Skeletal muscle satellite cell (primary cell): ENCODE measurements around the gene NT5M.

Experiments
- H3K27me3 ChIP-seq: 2 replicates; pipeline ENCODE4 v1.7.0; 2013; ENCODE audit warnings: low read length; ENCODE audit not compliant: control insufficient read depth, insufficient read depth
- H3K36me3 ChIP-seq: 2 replicates; pipeline ENCODE4 v1.7.0; 2013; ENCODE audit warnings: mild to moderate bottlenecking, control low read depth, low read length; ENCODE audit not compliant: insufficient read depth
- H3K4me1 ChIP-seq: 2 replicates; pipeline ENCODE4 v1.7.0; 2013; ENCODE audit warnings: low read length; ENCODE audit not compliant: control insufficient read depth, insufficient read depth
- H3K4me2 ChIP-seq: 2 replicates; pipeline ENCODE4 v1.7.0; 2013; ENCODE audit warnings: mild to moderate bottlenecking, low read length
- H3K4me3 ChIP-seq: 2 replicates; pipeline ENCODE4 v1.7.0; 2013; ENCODE audit warnings: low read length
- H3K9ac ChIP-seq: 2 replicates; pipeline ENCODE4 v1.7.0; 2013; ENCODE audit warnings: mild to moderate bottlenecking, low read depth, low read length, moderate library complexity
- H3K9me3 ChIP-seq: replicated peaks from 2 replicates; pipeline ENCODE4 v1.7.0; 2013; ENCODE audit warnings: mild to moderate bottlenecking, control low read depth, low read length

Gene NT5M

DNA sequence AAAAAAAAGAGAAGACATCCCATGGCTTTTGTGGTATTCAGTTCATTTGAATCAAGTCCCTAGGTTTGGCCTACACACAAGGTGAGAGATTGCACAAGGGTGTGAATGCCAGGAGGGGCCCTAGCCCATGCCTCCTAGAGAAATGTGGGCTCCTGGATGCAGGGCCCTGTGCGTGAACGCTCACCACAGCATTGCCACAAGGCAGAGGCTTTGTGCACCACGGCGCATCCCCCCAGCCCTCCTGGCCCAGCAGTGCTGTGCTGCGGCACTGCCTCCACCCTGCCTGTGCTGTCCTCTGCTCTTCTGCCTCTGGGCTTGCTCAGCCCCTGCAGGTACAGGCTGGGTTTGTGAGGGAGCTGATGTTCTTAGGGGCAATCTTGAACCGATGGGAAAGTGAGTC, 92.7 kb downstream of the NT5M start:
- H3K4me2 ChIP-seq, result no peak overlapping the region
- no peak overlapping the region for H3K9ac ChIP-seq
- no peak overlapping the region for H3K4me3 ChIP-seq
- H3K4me1 ChIP-seq, result peaks cover 17% of the 10 kb centered on the region
- H3K36me3 ChIP-seq, result no peaks in the 10 kb centered on the region
- H3K9me3 ChIP-seq, result no peaks in the 10 kb centered on the region
- peaks cover 5% of the 10 kb centered on the region for H3K27me3 ChIP-seq
